GM10266 (cell line): Measurements from ENCODE around the gene ZNF559.
"Not testable (repeated sequence)": the region's sequence is repeated elsewhere in the genome, so short reads cannot be mapped to it uniquely, and the experiment has no call there.

Experiments used
- DNase-seq: peaks from one replicate; pipeline ENCODE4 v3.0.0; 2012; ENCODE audit errors: extremely low spot score
- TF ChIP-seq, protein P1 (sequence below): IDR thresholded peaks from 2 replicates; pipeline ENCODE4 v1.5.1; 2012; ENCODE audit warnings: mild to moderate bottlenecking, low read depth; ENCODE audit not compliant: control insufficient read depth, insufficient read depth; ENCODE audit errors: missing control alignments

ZNF559 gene

DNA sequence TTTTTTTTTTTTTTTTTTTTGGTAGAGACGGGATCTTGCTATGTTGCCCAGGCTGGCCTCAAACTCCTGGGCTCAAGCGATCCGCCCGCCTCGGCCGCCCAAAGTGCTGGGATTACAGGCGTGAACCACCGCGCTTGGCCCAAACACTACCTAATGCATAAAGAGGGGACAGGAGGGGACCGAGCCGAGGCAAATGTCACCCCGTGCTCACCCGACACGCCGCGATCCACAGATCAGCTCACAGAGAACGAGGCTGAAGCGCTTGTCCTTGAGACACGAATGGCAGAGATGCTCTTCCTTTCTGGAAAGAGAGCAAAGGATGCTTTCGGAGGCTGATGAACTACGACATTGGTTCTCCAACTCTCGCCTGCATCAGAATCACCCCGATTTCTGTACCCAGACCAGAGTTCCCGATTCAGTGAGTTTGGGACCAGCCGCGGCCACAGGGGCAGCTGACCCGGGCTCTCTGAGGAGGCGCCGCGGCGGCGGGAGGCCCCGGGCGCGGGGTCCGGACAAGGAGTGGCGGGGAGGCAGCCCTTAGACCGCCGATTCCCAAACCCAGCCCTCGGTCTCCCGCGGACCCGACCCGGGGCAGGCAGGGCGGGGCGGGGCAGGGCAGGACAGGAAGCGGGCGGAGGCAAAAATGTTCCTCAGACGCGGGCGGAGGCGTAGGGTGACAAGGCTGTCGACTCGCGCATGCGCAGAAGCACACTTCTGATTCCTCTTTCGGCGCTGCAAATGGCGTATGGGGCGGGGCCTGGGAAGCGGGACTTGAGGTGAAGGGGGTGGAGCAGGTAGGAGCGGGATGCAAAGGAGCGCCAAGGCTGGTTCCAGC, 14.6 kb upstream of the ZNF559 start, which contains the start of gene ZNF699:
Gene ZNF699, minus strand, starts transcription at position 700 of the 835 bp plus-strand sequence. CDS start 4,719 bp downstream, outside the sequence.
- TF ChIP-seq, protein P1, sequence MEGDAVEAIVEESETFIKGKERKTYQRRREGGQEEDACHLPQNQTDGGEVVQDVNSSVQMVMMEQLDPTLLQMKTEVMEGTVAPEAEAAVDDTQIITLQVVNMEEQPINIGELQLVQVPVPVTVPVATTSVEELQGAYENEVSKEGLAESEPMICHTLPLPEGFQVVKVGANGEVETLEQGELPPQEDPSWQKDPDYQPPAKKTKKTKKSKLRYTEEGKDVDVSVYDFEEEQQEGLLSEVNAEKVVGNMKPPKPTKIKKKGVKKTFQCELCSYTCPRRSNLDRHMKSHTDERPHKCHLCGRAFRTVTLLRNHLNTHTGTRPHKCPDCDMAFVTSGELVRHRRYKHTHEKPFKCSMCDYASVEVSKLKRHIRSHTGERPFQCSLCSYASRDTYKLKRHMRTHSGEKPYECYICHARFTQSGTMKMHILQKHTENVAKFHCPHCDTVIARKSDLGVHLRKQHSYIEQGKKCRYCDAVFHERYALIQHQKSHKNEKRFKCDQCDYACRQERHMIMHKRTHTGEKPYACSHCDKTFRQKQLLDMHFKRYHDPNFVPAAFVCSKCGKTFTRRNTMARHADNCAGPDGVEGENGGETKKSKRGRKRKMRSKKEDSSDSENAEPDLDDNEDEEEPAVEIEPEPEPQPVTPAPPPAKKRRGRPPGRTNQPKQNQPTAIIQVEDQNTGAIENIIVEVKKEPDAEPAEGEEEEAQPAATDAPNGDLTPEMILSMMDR, result no peak
- peak; percentile 95 for DNase-seq

DNA sequence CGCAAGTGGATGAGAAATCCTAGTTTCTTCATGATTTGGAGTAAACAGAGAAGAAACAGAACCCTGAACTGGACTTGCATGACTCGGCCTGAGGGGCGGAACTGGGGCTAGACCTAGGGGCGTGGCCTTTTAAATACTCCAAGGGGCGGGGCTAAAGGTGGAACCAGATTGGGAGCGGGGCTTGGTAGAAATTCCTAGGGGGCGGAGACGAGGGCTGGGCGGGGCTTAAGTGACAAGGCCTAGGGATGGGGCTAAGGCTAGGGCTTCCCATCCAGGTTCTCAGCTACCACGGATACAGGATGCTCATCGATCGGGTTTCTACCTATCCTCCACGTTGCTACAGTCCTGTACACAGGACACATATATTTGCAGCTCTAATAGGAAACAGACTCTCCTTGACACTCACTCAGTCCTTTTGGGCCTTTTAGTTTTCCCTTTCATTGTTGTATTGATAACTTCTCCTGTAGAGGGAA, 14.0 kb upstream of the ZNF559 start:
- TF ChIP-seq, protein P1, result no peak

DNA sequence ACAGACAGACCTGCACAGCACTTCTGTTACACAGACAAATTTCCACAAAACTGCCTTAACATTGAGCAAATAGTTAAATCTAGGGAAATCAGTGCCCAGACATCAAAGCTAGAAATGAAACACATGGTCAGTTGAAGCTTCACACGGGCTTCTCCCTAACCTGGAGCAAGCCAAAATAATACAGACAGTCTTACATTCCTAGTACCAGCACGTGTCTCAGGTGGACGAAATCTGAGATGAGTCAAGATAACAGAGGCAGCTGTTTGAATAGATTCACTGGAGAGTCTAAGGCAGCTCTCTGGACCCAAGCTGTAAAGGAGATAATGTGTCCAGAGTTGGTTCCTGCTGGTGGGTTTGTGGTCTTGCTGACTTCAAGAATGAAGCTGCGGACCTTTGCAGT, 10.2 kb upstream of the ZNF559 start:
- TF ChIP-seq, protein P1, result no peak
- DNase-seq, result no peak

More for the DNA sequence above, 14.0 kb upstream of the ZNF559 start:
- peak; percentile 84 for DNase-seq

DNA sequence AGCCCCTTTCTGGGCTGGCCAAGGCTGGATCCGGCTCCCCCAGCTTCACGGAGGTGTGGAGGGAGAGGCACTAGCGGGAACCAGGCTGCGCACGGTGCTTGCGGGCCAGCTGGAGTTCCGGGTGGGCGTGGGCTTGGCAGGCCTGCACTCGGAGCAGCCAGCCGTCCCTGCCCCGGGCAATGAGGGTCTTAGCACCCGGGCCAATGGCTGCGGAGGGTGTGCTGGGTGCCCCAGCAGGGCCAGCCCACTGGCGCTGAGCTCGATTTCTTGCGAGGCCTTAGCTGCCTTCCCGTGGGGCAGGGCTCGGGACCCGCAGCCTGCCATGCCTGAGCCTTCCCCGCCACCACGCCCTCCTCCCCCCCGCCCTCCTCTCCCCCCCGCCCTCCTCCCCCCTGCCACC, 2.6 kb upstream of the ZNF559 start:
- no peak for DNase-seq
- TF ChIP-seq, protein P1, result no peak

DNA sequence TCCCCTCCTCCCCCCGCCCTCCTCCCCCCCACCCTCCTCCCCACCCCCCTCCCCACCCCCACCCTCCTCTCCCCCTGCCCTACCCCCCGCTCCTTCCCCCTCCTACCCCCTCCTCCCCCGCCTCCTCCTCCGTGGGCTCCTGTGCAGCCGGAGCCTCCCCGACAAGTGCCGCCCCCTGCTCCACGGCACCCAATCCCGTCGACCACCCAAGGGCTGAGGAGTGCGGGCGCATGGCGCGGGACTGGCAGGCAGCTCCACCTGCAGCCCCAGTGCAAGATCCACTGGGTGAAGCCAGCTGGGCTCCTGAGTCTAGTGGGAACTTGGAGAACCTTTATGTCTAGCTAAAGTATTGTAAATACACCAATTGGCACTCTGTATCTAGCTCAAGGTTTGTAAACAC, 2.2 kb upstream of the ZNF559 start:
- DNase-seq, result not testable (repeated sequence)

DNA sequence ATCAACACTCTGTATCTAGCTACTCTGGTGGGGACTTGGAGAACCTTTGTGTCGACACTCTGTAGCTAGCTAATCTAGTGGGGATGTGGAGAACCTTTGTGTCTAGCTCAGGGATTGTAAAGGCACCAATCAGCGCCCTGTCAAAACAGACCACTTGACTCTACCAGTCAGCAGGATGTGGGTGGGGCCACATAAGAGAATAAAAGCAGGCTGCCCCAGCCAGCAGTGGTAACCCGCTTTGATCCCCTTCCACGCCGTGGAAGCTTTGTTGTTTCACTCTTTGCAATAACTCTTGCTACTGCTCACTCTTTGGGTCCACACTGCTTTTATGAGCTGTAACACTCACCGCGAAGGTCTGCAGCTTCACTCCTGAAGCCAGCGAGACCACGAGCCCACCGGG, 1.8 kb upstream of the ZNF559 start:
- not testable (repeated sequence) for DNase-seq

DNA sequence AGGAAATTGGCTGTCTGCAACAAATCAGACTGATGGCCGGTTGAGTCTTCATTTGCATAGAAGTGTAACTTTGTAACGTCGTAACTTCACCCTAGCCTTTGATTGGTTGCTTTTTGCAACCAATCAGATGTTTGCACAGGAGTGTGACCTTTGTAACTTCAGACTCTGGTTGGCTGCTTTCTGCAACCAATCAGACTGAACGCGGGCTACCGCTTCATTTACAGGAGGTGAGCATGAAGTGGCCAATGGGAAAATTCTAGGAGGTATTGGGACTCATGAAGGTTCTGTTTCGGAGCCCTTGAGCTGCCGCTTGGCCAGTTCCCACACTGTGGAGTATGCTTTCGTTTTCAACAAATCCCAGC, 441 bp upstream of the ZNF559 start:
- DNase-seq, result peak; percentile 55
- TF ChIP-seq, protein P1, result no peak

DNA sequence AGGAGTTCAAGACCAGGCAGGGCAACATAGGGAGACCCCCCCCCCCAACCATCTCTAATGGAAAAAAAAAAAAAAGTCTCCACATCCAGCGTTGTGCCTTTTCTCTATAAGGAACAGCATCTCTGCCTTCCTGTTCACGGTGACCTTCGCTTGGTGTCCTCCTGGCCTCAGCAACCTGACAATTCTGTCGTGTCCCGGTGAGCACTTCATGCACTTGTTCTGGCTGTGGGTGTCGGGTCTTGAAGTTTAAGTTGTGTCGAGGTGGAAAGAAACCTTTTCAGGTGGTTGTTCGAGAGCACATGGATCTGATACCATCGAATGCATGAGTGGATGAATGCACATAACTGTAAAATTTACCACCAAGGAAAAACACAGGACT, 594 bp downstream of the ZNF559 start:
- TF ChIP-seq, protein P1, result no peak
- DNase-seq, result no peak
